BE2C (cell line): Measurements from ENCODE around the gene C11orf21.

ENCODE experiments used
- DNase-seq: peaks from one replicate; pipeline ENCODE4 v3.0.0-alpha.2; 2020
- H3K27me3 ChIP-seq: fragments of 250-450 bp; sonication (Bioruptor Pico); 2 replicates; pipeline ENCODE4 v1.5.1; 2020; ENCODE audit warnings: mild to moderate bottlenecking
- H3K36me3 ChIP-seq: fragments of 250-450 bp; sonication (Bioruptor Pico); 2 replicates; pipeline ENCODE4 v1.5.1; 2020; ENCODE audit warnings: mild to moderate bottlenecking
- H3K4me1 ChIP-seq: fragments of 250-450 bp; sonication (Bioruptor Pico); 2 replicates; pipeline ENCODE4 v1.5.1; 2020
- H3K4me3 ChIP-seq: 2 replicates; pipeline ENCODE4 v1.5.1; 2011; ENCODE audit warnings: low read depth, low read length
- H3K9me3 ChIP-seq: fragments of 250-450 bp; sonication (Bioruptor Pico); 2 replicates; pipeline ENCODE4 v1.5.1; 2020
- CTCF ChIP-seq: IDR thresholded peaks from 2 replicates; pipeline ENCODE4 v1.5.1; 2012; ENCODE audit warnings: mild to moderate bottlenecking, low read depth, low read length

Gene C11orf21

DNA sequence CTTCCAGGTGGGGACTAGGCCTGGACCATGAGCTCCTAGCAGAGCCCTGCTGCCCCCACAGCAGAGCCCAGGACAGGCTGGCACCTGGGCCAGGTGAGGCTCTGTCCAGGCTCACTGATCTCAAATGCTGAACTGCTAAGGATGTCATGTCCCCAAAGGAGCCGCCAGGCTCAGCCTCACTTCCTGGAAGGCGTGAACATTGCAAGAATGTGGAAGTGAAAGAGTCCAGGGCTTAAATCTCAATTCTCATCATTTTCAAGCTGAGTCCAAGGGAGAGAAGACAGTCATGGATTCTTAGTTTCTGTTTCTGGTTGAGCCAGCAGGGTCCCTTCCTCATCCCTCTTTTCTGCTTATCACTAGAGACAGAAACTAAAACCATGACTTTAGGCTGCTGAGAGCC is 36.3 kb downstream of the C11orf21 start:
- no peak for TF ChIP-seq CTCF
- no peaks in the 10 kb centered on the region for H3K9me3 ChIP-seq
- no peaks in the 10 kb centered on the region for H3K36me3 ChIP-seq
- H3K27me3 ChIP-seq, result peaks cover 19% of the 10 kb centered on the region
- DNase-seq, result no peak
- no peaks in the 10 kb centered on the region for H3K4me1 ChIP-seq
- H3K4me3 ChIP-seq, result no peak overlapping the region

DNA sequence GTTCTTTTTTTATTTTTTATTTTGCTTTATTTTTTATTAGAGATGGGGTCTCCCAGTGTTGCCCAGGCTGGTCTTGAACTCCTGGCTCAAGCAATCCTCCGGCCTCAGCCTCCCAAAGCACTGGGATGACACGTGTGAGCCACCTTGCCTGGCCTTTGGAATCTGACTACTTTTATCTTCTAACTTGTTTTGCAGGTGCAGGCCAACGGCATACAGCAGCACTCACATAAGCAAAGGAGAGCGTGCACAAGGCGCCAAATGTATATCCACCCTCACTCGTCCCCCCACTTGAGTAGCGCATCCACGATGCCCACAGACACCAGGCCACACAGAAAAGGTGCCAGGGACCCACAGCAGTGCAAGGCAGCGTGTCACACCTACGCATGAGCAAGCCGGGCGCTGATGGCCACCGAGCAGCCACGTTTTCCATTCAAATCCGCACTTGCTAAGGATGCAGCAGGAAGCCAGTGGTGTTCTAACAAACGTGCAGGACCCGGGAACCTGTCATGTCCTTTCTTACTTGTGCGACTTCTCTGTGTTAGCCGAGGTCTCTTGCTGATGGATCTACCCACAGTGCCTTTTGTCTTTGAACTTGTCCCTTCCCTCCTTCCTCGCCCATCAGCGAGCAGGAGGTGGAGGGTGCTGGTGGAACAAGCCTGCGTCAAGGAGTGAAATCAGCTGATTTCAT is 37.2 kb downstream of the C11orf21 start:
- Histone ChIP-seq H3K36me3 (no peaks in the 10 kb centered on the region), H3K9me3 (no peaks in the 10 kb centered on the region), H3K4me1 (no peaks in the 10 kb centered on the region), H3K27me3 (peaks cover 11% of the 10 kb centered on the region), H3K4me3 (no peak overlapping the region)
- no peak for TF ChIP-seq CTCF
- no peak for DNase-seq

- Histone ChIP-seq H3K4me1 (no peaks in the 10 kb centered on the region), H3K4me3 (no peak overlapping the region)
Measured at GRCh38 chr11:2263724-2264360, 37.9 kb downstream of the C11orf21 start.

DNA sequence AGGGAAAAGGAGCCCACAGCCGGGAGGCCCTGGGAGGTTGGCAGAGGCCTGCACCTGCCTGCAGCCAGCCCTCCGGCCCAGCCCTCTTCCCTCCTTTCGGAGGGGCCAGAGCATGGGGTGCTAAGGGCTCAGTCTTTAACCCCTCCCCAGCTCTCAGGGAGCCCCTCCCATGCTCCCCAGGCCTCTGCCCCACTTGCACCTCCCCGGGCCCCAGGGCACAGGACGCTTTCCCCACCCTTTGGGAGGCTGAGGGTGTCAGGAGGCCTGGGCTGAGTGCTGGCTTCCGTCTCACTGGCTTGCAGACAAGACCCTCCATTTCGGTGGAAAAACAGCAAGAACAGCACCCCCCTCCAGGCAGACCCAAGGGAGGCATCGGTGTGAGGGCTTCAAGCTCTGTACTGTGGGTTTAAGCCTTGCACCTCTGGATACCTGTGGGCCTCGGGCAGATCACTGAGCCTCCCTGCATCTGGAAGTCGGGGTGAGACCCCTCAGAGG is 38.6 kb downstream of the C11orf21 start:
- Histone ChIP-seq H3K4me1 (no peaks in the 10 kb centered on the region), H3K36me3 (no peaks in the 10 kb centered on the region), H3K27me3 (no peaks in the 10 kb centered on the region; the same call in 1 of the 2 replicates), H3K9me3 (no peaks in the 10 kb centered on the region), H3K4me3 (no peak overlapping the region)
- no peak for TF ChIP-seq CTCF
- DNase-seq, result no peak

More at GRCh38 chr11:2263724-2264360, 37.9 kb downstream of the C11orf21 start:
- peaks cover 6% of the 10 kb centered on the region for H3K27me3 ChIP-seq
- DNase-seq, result no peak
- no peaks in the 10 kb centered on the region for H3K36me3 ChIP-seq
- TF ChIP-seq CTCF, result no peak
- H3K9me3 ChIP-seq, result no peaks in the 10 kb centered on the region

DNA sequence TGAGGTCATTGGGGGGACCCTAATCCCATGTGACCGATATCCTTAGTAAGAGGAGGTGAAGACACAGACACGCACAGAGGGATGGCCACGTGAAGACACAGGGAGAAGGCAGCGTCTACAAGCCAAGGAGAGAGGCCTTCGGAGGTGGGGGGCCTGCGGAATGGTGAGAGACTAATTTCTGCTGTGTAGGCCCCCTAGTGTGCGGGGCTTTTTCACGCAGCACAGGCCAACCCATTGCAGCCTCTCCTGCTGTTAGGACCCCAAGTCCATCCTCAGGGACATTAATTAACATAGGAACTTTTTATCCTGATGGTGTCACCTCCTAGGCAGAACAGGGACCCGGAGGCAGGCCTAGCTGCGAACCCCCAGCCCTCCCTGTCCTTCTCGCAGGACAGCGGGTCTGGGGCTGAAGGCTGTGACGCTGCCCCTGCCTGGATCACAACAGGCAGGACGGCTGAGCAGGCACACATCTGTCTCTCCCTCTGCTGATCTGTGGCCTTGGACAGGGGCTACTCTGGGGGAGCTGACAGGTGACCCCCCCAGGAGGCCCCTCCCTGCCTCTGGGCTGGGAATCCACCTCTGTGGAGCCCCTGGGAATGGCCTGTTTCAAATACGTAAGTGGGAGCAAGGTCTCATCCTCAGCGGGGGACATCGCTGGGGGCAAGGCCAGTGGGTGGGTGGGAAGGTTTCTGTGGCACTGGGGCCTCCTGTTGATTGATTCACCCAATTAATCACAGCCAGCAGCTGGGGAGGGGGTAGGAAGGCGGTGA is 39.2 kb downstream of the C11orf21 start:
- no peak for TF ChIP-seq CTCF
- Histone ChIP-seq H3K9me3 (no peaks in the 10 kb centered on the region), H3K27me3 (no peaks in the 10 kb centered on the region), H3K4me1 (no peaks in the 10 kb centered on the region), H3K4me3 (no peak overlapping the region), H3K36me3 (no peaks in the 10 kb centered on the region)
- no peak for DNase-seq
